Inferior parietal cortex (tissue), 1 donor: ENCODE data around the gene ST6GALNAC5.

Experiments
- DNase-seq: peaks from one replicate; pipeline ENCODE4 v3.0.0-alpha.2; 2016; ENCODE audit errors: extremely low spot score

Gene ST6GALNAC5

DNA sequence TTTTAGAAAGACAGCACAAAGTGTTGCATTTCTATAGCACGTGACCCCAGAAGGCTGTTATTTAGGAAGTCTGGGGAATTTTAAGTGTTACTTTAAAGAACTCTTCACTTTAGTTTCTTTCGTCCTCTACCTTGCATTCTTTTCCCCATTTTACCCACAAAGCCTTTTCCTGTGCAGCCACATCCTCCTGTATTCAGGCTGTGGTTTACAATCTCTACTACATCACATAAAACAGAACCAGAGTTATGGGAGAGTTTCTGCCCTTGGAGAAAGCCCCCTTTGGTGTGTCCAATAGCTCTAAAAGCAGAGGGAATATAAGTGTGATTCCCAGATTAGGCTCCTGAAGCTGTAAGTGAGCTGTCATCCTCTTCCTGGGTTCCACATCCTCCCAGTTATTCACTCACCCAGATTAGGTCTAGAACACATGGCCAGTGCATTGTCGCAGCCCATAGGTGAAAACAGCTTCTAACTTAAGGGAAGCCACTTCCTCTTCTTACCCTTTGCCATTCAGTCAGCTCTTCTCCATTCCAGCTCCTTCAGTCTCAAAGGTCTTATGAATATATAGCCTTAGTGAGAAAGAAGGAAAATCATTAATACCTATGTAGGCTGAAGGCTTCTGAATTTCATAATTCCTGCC is 180.8 kb downstream of the ST6GALNAC5 start:
- DNase-seq, result no peak

DNA sequence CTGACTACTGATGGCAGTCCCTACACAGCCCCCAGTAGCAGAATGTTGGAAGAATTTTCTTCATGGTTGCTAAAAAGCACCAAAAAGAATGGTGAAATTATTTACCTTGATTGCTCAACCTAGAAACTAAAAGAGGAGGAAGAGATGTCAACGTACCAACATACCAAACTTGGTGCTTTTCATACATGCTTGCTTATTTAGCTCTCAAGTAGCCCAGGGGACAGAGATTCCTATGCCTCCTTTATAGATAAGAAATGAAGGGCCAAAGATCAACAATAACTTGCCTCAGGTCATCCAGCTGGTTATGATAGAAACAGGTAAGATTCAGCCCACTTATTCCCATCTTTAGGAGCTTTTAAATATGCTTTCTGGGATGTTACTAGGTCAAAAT is 181.3 kb downstream of the ST6GALNAC5 start:
- no peak for DNase-seq

DNA sequence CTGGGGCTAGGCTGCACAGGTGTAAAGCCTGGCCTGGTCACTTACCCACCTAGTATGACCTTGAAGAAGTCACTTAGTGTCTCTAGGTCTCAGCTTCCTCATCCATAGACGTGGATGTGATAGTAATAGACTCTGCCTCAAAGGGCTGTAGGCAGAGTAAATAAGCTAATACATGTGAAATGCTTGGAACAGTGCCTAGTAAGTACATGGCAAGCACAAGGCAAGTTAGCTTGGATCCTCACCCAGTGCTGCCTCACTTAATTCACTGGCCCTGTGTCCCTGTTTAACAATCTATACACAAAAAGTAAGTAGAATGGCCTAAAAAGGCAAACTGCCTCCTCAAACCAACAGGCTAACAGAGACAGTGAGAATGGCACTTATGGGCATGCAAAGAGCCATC is 184.1 kb downstream of the ST6GALNAC5 start:
- DNase-seq, result no peak

DNA sequence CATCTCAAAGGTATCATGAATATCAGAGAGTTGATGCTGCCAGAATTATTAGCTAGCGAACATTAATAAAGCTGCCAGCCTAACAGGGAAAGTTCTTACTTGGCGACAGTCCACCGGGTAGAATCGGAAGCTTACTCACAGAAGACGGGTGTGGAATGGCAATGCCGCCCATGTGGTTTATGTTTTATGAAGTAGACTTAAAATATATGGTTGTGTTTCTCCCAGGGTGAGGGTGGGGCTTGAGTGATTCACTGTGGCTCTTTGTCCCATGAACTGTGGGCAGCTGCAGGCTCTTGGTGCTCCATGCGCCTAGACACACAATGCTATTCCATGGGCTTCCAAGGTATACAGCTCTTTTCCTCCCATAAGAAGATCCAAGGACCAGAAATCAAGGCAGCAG is 189.2 kb downstream of the ST6GALNAC5 start:
- no peak for DNase-seq

DNA sequence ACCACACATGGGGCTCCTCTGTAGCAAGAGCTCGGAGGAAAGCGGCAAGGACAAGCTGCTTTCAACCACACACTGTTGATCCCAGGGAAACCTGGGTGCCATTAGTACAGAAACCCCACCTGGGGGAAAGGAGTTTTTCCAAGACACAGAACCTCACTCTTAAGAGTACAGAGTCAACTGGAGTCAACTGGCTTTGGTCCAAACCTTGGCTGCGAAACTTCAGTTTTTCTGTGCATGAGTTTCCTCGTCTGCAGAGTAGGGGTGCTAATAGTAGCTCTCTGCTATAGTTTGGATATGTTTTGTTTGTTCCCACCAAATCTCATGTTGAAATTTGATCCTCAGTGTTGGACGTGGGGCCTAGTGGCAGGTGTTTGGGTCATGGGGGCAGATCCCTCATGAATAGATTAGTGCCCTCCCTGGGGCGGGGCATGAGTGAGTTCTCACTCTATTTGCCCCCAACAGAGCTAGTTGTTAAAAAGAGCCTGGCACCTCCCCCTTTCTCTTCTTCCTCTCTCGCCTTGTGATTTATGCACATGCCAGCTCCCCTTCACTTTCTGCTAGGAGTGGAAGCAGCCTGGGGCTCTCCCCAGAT is 190.8 kb downstream of the ST6GALNAC5 start:
- DNase-seq, result no peak

DNA sequence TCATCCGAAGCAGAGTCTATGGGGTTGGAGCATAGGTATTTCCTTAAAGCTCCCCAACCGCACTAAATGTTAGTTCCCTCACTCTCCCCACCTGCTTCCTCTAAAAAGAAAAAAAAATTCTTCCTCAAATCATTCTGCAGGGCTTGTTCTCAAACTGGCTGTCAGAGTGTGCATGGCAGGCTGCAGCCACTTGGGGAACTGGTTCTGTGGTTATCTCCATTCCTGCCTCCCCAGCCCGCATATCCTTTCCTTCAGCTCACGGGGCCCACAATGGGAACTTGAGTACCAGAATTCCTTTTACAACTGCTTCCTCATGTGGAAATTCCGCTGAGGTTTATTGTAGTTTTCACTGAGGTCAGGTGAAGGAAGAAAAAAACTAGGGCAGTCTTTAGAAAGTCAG is 192.7 kb downstream of the ST6GALNAC5 start:
- no peak for DNase-seq

DNA sequence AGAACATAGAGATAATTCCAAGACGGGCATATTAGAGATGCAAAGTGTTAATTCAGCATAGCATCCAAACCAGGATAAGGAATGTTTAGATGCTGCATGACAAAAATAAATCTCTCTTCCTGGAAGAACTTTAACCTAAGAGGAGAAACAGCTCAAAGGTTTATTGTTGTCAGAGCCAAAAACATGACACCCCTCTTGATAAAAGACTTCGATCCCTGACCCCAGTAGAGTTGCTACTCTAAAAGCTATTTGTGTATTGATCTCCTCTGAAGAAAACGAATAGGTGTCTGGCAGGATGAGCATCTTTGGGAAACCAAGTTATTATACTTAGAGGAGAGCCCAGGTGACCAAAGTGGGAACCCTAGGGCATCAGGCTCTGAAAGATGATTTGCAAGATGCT is 193.9 kb downstream of the ST6GALNAC5 start:
- no peak for DNase-seq

DNA sequence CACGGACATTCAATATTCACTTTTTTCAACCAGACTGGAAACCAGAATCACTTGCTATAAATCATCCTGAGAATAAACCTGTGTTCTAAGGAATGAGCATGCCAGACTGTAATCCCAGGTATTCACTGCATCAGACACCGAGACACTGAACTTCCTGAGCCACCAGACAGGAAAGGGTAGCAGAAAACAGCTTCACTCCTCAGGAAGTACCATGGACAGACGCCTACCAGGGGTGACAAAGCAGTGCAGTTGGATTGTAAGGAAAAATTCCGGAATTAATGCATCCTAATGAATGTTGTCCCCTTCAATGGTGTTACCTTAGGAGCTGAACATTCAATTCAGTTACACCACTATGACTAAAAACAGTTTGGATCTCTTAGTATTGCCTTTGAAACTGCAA is 195.8 kb downstream of the ST6GALNAC5 start:
- no peak for DNase-seq

DNA sequence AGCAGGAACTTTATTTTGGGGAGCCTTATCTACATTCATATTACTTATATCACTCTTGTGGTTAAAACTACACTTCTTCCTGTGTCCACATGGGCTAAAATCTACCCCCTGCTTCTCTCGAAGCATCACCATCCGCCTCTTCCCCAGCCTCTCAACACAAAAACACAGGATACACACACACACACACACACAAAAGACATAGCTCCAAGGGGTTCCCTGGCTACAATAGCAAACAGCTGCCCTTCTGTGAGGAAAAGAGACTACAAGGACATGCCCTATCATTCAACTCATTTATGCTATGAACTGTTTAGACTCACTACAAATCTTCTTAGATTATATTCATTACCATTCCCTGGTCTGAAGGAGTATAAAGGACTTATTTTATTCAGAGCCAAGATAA is 197.0 kb downstream of the ST6GALNAC5 start:
- DNase-seq, result no peak

DNA sequence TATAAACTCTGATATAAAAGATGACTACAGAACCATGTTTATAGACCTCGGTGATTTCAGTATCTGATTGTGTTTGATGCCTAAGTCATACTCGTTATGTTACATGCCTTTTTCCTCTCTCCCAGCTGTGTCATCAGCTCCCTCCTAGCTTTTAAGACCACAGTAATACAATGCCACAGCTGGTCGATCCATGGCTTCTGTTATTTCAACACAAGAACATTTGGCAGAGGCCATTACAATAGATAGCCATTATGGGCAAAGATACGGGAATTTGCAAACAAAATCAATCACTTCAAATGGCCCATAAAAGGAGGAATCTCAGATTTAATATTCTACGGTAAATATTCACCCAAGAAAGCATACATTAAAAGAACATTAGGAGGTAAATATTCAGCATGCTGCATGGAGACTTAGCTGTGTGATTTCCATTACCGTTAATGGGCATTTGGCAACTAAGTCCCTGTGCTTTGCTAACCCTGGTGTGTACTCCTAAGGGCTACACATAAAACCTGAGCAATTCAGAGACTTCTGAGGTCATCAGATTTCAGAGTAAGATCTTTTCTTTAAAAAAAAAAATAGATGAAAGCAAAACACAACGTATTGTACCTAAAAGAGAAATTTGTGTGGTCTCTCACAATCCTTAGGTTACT is 198.5 kb downstream of the ST6GALNAC5 start:
- no peak for DNase-seq

DNA sequence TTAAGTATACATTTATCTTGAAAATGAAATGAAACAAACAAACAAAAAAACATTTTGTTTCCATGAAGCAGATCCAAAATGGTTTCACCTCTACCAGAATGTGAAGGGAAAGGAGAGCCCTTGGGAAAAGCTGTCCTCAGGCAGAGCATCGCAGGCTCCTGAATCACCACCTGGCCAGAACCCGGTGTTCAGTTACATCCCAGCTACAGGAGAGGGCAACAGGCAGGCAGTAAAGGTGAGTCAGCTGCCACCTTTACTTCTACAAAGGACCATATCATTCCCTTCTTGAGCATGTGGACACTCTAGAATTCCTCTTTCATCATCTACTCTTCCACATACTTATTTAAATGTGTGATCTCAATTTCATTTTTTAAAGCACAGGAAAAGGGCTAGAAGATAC is 200.7 kb downstream of the ST6GALNAC5 start:
- no peak for DNase-seq

DNA sequence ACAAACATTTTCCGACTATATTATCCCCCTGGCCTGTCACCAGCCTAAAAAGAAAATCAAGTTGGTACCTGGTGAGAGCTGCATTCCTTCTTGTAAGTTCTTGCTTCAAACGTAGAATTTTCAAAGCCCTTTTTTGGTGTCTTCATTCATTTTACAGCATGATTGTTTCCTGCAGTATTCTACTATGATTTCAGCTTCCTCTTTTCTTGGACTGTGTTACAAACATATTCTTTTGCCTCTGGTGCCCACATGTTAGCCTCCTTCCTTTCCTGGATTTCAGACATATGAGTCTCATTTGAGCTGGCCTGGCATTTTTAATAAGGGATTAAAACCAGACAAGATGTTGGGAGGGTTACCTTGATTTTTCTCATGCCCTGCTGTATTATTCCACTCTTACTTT is 209.5 kb downstream of the ST6GALNAC5 start:
- DNase-seq, result no peak

DNA sequence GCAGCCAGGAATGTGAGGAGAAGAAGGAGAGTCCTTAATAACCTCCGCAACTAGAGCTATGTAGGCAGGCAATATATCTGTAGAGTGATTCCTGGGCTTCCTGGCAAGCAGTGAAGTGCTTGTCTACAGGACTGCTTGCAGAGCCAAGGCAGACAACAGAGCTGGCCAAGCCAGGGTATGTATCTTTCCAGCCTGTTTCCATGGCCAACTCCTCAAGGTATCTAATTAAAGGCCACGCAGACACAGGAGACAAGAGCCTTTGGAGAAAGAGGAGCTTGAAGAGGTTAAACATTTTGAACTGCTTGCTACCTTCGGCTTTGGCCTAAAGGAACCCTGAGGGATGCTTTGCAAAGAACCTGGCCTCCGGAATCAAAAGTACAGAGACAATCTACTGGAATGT is 214.6 kb downstream of the ST6GALNAC5 start:
- DNase-seq, result no peak

DNA sequence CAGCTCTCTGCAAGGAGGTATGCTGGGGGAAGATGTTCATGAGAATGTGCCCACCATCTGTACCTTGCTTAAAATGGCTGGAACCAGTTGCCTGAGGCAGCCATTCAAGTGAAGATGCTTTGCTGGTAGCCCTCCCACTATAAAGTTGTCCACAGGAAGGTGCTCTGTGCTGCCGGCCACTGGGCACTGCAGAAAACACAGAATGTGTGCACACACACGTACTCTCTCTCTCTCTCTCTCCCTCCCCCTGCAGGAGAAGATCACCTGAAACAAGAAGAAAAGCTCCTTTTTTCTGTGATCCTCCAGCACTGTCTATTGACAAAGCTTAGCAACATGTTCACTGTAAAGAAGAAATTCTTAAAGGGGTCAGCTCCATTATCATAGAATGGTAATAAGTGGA is 217.2 kb downstream of the ST6GALNAC5 start:
- DNase-seq, result no peak

DNA sequence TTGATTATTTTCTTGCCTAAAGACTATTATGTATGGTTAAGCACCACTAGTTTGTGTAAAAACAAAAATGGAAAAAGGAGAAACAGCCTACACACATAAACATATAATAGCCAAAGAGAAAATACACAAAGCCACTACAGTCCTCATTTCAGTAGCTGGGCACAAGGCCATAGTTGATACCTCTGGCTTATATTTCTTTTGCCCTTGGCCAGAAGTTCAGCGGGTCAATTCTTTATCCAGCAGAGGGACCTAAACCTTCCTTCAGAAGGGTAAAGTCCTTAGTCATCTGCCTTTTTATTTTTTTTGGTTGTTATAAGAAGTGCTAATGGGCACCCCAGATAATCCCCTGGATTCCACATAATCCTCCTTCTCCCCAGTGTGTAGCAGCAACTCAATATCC is 217.8 kb downstream of the ST6GALNAC5 start:
- no peak for DNase-seq

DNA sequence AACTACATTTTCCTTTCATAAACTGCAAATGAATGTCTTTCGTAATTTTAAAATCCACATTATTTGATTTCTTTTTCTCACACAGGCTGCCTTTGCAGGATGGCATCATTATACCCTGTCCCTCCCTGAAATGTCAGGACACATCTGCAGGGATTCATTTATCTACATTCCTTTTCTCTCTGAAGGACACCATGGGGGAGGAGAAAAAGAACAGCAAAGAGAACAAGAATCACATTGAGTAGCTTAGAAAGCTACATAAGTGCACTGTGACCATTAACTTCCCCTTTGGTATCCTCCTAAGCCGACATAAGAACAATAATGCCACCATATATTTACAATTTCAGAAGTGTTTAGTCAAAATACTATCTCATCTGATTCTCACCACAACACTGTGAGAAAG is 222.5 kb downstream of the ST6GALNAC5 start:
- no peak for DNase-seq

DNA sequence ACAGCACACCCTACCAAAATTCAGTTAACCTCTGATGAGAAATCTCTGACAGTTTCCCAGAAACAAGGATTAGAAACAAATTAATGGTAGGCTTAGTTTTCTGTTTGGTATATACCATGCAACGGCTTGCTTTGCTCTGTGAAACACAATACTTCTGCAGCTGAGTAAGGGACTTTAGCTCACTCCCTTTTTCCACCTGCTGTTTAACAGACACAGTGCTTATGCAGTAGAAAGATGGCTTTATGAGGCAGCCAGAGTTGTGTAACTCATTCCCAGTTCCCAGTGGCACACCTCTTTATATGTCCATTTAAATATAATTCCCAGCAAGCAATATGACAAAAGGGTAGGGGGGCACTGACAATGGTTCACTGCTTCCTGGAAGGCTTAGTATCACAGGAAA is 228.0 kb downstream of the ST6GALNAC5 start:
- DNase-seq, result no peak

DNA sequence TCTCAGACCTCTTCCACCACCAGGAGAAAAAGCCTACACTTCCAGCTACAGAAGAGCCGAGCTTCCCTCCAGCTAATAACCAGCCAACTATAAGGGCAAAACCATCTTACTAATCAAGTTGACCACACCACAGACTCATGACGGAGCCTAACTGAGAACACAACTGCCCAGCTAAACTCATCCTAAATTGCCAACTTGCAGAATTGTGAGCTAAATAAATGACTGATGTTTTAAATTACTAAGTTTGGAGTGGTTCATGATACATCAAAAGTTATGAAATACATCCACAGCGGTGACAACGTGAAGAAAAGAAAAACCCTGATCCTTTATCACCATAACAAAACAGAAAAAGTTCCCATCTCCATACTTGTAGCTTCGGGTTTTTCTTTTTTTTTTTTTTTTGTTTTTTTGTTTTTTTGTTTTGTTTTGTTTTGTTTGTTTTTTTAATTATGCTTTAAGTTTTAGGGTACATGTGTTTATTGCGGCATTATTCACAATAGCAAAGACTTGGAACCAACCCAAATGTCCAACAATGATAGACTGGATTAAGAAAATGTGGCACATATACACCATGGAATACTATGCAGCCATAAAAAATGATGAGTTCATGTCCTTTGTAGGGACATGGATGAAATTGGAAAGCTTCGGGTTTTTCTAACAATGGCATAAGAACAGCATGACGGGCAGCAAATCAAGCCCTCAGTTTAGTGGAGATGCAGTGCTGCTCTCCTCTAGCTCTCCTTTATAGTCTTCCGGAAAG is 229.4 kb downstream of the ST6GALNAC5 start:
- no peak for DNase-seq

DNA sequence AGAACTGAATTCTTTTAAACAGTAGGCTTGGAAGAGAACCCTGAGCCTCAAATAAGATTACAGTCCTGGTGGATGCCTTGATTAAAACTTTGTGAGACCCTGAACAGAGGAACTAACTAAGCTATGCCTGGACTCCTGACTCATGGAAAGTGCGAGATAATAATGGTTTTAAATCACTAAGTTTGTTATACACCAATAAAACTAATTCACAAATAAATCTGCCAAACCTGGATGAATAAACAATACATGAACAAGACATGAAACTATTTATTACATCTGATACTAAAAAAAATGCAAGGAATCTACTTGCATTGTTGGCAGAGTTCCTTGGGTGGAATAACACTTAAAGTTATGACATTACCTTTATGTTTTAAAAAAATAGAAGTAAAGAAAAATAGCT is 233.6 kb downstream of the ST6GALNAC5 start:
- no peak for DNase-seq

DNA sequence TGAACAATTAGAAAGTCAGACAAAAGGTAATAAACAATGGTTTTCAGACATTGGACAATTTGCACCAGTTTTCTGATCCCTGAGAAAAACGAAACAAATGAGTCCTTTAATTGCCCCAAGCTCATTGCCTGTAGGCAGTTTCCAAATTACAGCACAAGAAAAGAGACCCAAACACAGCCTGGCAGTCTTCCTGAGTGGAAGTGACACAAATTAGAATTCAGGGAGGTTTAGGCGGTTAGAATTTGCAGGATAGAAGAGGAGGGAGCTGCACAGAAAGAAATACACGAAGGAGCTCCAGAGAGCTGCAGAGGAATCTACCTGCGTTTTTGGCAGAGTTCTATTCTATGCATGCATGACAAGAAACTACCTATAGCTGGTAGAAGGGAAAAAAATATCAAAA is 236.2 kb downstream of the ST6GALNAC5 start:
- no peak for DNase-seq

DNA sequence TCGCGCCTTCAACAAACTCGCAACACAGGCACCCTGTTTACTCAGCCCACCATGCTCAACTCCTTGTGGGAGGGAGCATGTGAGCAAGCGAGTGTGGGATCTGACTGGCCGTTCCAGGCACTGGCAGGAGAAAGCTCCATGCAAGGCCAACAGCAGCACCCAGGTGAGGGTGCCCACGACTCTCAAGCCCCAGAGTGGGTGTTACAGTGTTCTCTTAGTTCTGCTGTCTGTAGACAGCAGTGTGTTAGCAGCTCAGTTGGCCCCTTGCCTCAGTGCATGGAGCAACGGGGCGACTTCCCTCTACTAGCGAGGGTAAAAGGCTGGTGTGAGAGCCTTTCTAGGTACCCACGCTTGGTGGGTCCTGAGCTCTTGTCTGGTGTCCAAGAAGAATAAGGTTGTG is 237.4 kb downstream of the ST6GALNAC5 start:
- DNase-seq, result no peak
